Activated gamma-delta T cell (primary cell): ENCODE data around the gene KIF1B.

ENCODE experiments used
- DNase-seq: peaks from one replicate; lab custom pipeline; 2025; lab: John Stamatoyannopoulos, UW
- total RNA-seq, 2 donors: gene quantifications; one replicate each; lab custom pipeline; 2026; lab: John Stamatoyannopoulos, UW

KIF1B gene
- total RNA-seq, result 45.8 to 60.9 reads per million in 2 donors

DNA sequence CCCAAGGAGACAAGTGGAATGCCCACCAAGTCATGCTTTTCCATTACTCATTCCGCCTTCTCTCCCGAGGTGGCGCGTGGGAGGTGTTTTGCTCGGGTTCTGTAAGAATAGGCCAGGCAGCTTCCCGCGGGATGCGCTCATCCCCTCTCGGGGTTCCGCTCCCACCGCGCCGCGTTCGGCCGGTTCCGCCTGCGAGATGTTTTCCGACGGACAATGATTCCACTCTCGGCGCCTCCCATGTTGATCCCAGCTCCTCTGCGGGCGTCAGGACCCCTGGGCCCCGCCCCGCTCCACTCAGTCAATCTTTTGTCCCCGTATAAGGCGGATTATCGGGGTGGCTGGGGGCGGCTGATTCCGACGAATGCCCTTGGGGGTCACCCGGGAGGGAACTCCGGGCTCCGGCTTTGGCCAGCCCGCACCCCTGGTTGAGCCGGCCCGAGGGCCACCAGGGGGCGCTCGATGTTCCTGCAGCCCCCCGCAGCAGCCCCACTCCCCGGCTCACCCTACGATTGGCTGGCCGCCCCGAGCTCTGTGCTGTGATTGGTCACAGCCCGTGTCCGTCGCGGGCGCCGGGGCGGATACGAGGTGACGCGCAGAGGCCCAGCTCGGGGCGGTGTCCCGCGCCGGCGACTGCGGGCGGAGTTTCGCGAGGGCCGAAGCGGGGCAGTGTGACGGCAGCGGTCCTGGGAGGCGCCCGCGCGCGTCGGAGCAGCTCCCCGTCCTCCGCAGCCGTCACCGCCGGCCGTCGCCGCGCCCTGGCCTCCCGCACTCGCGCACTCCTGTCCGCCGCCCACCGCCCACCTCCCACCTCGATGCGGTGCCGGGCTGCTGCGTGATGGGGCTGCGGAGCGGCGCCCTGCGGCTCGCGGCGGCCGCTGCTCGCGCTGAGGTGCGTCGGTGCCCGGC is at the start of gene KIF1B:
Gene KIF1B, plus strand, starts transcription at position 666 of the 906 bp plus-strand sequence. CDS start 21,759 bp downstream, outside the sequence.
- peak; percentile 97 for DNase-seq

- DNase-seq, result no peak
Measured at GRCh38 chr1:10160907-10161490, 49.4 kb upstream of the KIF1B start.

DNA sequence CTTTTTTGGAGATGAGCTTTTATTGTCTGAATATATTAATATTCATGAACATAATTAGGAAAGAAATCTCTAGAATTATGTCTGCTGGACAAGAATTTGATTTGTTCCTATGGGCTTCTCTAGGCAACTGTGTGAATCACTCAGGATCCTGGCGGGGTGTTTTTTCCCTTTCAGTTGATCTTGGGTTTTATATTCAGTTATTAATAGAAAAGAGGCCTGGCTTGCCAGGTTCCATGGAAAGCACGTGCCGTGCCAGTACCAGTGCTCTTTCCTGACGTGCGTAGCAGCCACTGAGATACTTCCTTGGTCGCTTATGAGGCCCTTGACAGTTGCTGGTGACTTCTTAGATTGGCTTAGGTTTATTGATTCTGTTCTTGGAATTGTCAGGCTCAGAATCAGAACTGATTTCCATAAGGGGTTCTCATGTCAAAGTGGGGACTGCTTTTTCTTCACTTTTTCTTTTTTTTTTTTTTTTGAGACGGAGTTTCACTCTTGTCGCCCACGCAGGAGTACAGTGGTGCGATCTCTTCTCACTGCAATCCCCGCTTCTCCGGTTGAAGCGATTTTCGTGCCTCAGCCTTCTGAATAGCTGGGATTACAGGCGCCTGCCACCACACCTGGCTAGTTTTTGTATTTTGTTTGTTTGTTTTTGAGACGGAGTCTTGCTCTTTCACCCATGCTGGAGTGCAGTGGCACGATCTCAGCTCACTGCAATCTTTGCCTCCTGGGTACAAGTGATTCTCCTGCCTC is 48.7 kb upstream of the KIF1B start:
- DNase-seq, result no peak

GRCh38 chr1:10168912-10169514 is 41.4 kb upstream of the KIF1B start:
- DNase-seq, result no peak

- no peak for DNase-seq
Measured at GRCh38 chr1:10170239-10170574, 40.2 kb upstream of the KIF1B start.

- DNase-seq, result no peak
Measured at GRCh38 chr1:10171105-10171767, 39.1 kb upstream of the KIF1B start.

DNA sequence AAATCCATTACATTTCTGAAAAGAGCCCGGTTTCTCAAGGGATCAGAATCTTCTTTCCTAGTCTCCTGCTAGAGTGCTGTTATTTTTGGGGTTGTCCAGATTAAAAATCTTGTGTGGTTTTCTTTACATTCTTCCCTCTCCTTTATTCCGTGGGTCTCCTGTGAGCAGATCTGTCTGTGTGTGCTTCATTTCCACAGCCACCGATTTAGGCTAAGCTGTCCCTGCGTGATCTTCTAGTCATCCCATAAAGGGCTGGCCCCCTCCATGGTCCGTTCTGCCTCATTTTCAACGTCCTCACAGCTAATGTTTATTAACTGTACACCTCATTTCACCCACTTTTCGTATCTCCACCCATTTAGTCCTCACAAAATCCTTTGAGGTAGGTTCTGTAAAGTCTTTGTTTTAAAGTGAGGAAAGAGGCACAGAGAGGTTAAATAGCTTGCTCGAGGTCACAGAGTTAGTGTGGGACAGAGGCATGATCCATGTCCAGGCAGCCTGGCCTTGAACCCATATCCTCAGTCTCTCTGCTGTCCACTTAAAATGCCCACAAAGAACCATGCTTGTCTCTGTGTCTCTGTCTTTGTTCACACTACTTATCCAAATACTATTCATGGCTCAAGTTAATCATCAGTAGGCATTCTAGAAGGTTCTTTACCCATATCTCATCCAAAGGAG is 38.2 kb upstream of the KIF1B start:
- no peak for DNase-seq

- no peak for DNase-seq
Measured at GRCh38 chr1:10173582-10173981, 36.8 kb upstream of the KIF1B start.

DNA sequence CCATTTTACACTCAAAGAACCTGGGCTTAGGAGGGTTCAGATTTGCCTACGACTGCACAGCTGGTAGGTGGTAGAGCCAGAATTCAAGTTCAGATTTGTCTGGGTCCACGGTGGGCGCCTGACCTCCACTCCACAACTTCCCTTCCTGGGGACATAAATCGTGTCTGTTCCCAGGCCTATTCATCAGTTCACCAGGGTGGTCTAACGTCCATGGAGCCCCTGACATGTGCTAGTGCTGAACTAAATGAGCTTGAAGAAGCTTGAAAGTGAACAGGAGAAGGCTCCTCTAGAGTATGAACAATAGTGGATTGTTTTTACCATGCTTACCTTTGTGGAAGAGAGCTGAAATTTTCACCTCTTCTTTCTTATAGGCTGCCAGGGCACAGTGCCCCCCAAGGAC is 32.5 kb upstream of the KIF1B start:
- no peak for DNase-seq

- DNase-seq, result no peak
Measured at GRCh38 chr1:10178597-10179405, 31.6 kb upstream of the KIF1B start.

- no peak for DNase-seq
Measured at GRCh38 chr1:10179406-10180091, 30.8 kb upstream of the KIF1B start.

DNA sequence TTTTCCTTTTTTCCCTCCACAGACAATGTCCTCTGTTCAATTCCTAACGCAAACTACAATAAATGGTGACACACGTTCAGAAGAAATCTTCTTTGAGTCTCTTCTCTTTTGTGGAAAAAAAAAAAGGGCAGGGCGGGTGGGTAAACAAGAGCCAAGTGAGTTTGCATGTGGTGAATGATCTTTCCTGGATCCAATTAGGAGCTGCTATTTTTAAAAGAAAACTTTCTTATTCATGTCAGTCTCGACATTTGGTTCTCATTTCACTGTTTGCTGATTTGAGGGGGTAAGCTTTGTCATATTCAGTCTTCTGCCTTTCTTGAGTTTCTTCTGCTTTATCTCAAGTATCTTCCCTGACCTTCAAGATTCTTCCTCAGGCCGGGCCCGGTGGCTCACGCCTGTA is 29.2 kb upstream of the KIF1B start:
- no peak for DNase-seq

- no peak for DNase-seq
Measured at GRCh38 chr1:10185759-10186158, 24.6 kb upstream of the KIF1B start.

DNA sequence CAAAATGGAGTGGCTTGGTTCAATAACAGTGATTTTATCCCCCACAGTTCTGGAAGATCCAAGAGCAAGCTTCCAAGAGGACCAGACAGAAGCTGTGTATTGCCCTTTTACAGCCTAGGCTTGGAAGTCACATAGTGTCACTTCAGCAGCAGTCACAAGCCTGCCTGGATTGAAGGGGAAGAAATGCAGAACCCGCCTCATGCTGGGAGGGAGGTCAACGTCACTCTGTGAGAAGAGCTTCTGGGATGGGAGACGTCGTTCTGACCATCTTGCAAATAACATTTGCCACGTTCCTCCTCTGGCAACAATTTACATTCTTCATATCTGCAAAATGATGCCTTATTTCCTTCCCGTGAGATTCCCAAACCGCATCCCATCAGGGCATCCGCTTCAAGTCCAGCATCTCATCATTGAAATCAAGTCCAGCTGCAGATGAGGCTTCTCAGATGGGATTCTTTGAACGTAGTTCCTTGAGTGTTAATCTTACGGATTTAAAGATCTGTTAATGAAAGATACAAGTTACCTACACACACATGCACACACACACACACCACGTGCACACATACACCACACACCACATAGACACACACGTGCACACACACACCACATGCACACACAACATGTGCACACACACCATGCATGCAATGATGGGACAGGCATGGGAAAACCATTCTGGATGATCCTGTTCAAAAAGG is 23.9 kb upstream of the KIF1B start:
- no peak for DNase-seq

GRCh38 chr1:10187026-10187334 is 23.4 kb upstream of the KIF1B start:
- no peak for DNase-seq

GRCh38 chr1:10188133-10188650 is 22.2 kb upstream of the KIF1B start:
- no peak for DNase-seq

GRCh38 chr1:10189659-10190058 is 20.7 kb upstream of the KIF1B start:
- no peak for DNase-seq

- DNase-seq, result no peak
Measured at GRCh38 chr1:10192263-10192662, 18.1 kb upstream of the KIF1B start.

DNA sequence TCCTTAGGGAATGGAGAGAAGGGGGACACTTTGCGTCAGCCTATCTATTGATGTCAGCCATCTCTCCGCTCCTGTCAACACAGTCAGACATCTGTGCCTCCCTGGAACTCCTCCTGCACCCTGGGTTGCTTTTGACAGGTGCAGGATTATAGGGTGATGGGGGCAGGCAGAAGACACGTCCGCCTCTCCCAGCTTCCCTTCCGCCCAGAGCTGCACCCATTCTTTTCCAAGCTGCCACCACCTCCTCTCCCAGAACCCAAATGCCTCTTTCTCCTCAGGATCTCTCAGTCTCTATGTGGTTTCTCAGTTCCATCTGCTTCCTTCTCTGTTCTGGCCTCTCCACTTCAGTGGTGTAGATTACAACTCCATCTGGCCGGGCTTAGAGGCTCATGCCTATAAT is 17.1 kb upstream of the KIF1B start:
- no peak for DNase-seq
